Smooth muscle cell (in vitro differentiated cells): Measurements from ENCODE around the gene TRIM71. TPM values are rescaled to one million over a fixed set of nuclear protein-coding genes. Genes with fewer than 3 reads are reported as not detected.
A peak's percentile ranks its signal among the peaks of the same experiment; 100 is the strongest.

Source experiments
- DNase-seq: peaks from one replicate; lab custom pipeline; 2025; ENCODE audit not compliant: unreplicated experiment; lab: John Stamatoyannopoulos, UW
- H2AFZ ChIP-seq: fragments of 200-600 bp; sonication (generic); 2 replicates; pipeline ENCODE4 v1.6.0; 2016; ENCODE audit warnings: antibody characterized with exemption, low read depth, mild to moderate bottlenecking
- H3F3A ChIP-seq: fragments of 200-600 bp; sonication (generic); 2 replicates; pipeline ENCODE4 v1.6.0; 2017; ENCODE audit warnings: antibody characterized with exemption, low read depth
- H3K27ac ChIP-seq: fragments of 200-600 bp; sonication (generic); 2 replicates; pipeline ENCODE4 v1.5.1; 2016; ENCODE audit warnings: low read depth, mild to moderate bottlenecking
- H3K27me3 ChIP-seq: fragments of 200-600 bp; sonication (generic); 2 replicates; pipeline ENCODE4 v1.6.1; 2016; ENCODE audit warnings: low read depth, mild to moderate bottlenecking
- H3K36me3 ChIP-seq: fragments of 200-600 bp; sonication (generic); 2 replicates; pipeline ENCODE4 v1.5.1; 2016; ENCODE audit warnings: low read depth
- H3K4me1 ChIP-seq: fragments of 200-600 bp; sonication (generic); 2 replicates; pipeline ENCODE4 v1.5.1; 2016; ENCODE audit warnings: low read depth
- H3K4me2 ChIP-seq: fragments of 200-600 bp; sonication (generic); 2 replicates; pipeline ENCODE4 v1.6.0; 2016; ENCODE audit warnings: mild to moderate bottlenecking
- H3K4me3 ChIP-seq: fragments of 200-600 bp; sonication (generic); 2 replicates; pipeline ENCODE4 v1.5.1; 2016; ENCODE audit warnings: mild to moderate bottlenecking
- H3K79me2 ChIP-seq: fragments of 200-600 bp; sonication (generic); 2 replicates; pipeline ENCODE4 v1.6.0; 2016; ENCODE audit warnings: low read depth, mild to moderate bottlenecking
- H3K9ac ChIP-seq: fragments of 200-600 bp; sonication (generic); 2 replicates; pipeline ENCODE4 v1.6.0; 2016; ENCODE audit warnings: low read depth
- H3K9me3 ChIP-seq: fragments of 200-600 bp; sonication (generic); replicated peaks from 2 replicates; pipeline ENCODE4 v1.5.1; 2016; ENCODE audit warnings: low read depth
- H4K20me1 ChIP-seq: fragments of 200-600 bp; sonication (generic); 2 replicates; pipeline ENCODE4 v1.6.0; 2016; ENCODE audit warnings: low read depth
- CTCF ChIP-seq: fragments of 200-600 bp; sonication (generic); IDR thresholded peaks from 2 replicates; pipeline ENCODE4 v1.5.1; 2017; ENCODE audit warnings: borderline replicate concordance, mild to moderate bottlenecking, antibody characterized with exemption; ENCODE audit not compliant: insufficient read depth, poor library complexity, severe bottlenecking
- WGBS: methylation state at CpG from one replicate; pipeline ENCODE4 v1.1.7; 2016; ENCODE audit warnings: low lambda C conversion rate; 5-methylcytosine and 5-hydroxymethylcytosine counted together
- polyA plus RNA-seq: library from polyadenylated mRNA; unstranded; fragments of >200 nt; fragmentation: Nextera tagmentation; extraction: Ambion mirVana; gene quantifications from 2 replicates; pipeline ENCODE4 v1.2.1, GENCODE V29; 2016
- total RNA-seq: library from RNA; depleted of rRNA; stranded (reverse); fragments of >200 nt; gene quantifications from 2 replicates; pipeline ENCODE4 v1.2.3, GENCODE V29; 2014

TRIM71 gene
- total and polyA plus RNA-seq, 2 experiments from 2014 or later, result 0.19 to 1.1 TPM

- no peaks in the 10 kb centered on the region for H3K36me3 ChIP-seq
- H3K4me1 ChIP-seq, result peaks cover 24% of the 10 kb centered on the region
- peak overlapping the region; percentile 94 for H2AFZ ChIP-seq
- DNase-seq, result no peak
- H3K9ac ChIP-seq, result no peak overlapping the region
- peak overlapping the region; percentile 64 for H3K4me3 ChIP-seq
- H3K4me2 ChIP-seq, result peak overlapping the region; percentile 98
- no peak for TF ChIP-seq CTCF
- WGBS, result under 1% methylated on average over 80 of the region's 85 CpGs
- H3K27me3 ChIP-seq, result peaks cover 35% of the 10 kb centered on the region
- H3K9me3 ChIP-seq, result no peaks in the 10 kb centered on the region
- no peaks in the 10 kb centered on the region for H3K79me2 ChIP-seq
- peaks cover 18% of the 10 kb centered on the region for H3F3A ChIP-seq
- H3K27ac ChIP-seq, result no peak overlapping the region
- H4K20me1 ChIP-seq, result no peaks in the 10 kb centered on the region
Observed at GRCh38 chr3:32816439-32817256, 1.1 kb upstream of the TRIM71 start.

- H3K27me3 ChIP-seq, result peaks cover 35% of the 10 kb centered on the region
- TF ChIP-seq CTCF, result no peak
- H3K9me3 ChIP-seq, result no peaks in the 10 kb centered on the region
- H3K4me3 ChIP-seq, result peak overlapping the region; percentile 64
- no peak for DNase-seq
- H3K4me2 ChIP-seq, result peak overlapping the region; percentile 98
- peak overlapping the region; percentile 94 for H2AFZ ChIP-seq
- no peaks in the 10 kb centered on the region for H4K20me1 ChIP-seq
- no peaks in the 10 kb centered on the region for H3K79me2 ChIP-seq
- no peak overlapping the region for H3K9ac ChIP-seq
- 1% methylated on average over 40 of the region's 49 CpGs for WGBS
- peaks cover 27% of the 10 kb centered on the region for H3K4me1 ChIP-seq
- no peak overlapping the region for H3K27ac ChIP-seq
- peaks cover 18% of the 10 kb centered on the region for H3F3A ChIP-seq
- H3K36me3 ChIP-seq, result no peaks in the 10 kb centered on the region
Observed at GRCh38 chr3:32817257-32817557, 590 bp upstream of the TRIM71 start.

GRCh38 chr3:32818229-32818969 lies 602 bp downstream of the TRIM71 start:
- Histone ChIP-seq H3K27ac (no peak overlapping the region), H3K9ac (no peak overlapping the region), H3F3A (peaks cover 14% of the 10 kb centered on the region), H3K4me3 (peak overlapping the region; percentile 64), H3K9me3 (no peaks in the 10 kb centered on the region), H3K79me2 (no peaks in the 10 kb centered on the region), H3K4me1 (peaks cover 35% of the 10 kb centered on the region), H2AFZ (peak overlapping the region; percentile 77), H3K27me3 (peaks cover 35% of the 10 kb centered on the region), H4K20me1 (no peaks in the 10 kb centered on the region), H3K4me2 (peak overlapping the region; percentile 98), H3K36me3 (no peaks in the 10 kb centered on the region)
- WGBS, result under 1% methylated on average over 75 of the region's 111 CpGs
- DNase-seq, result no peak
- TF ChIP-seq CTCF, result no peak
